Measurements from ENCODE around the gene ZNF699. TPM values are rescaled to one million over a fixed set of nuclear protein-coding genes. Genes with fewer than 3 reads are reported as not detected.
"Not testable (repeated sequence)": the region's sequence is repeated elsewhere in the genome, so short reads cannot be mapped to it uniquely, and the experiment has no call there.

ZNF699 gene
- total RNA-seq = 3.5 TPM
- long read RNA-seq = 0 reads

GRCh38 chr19:9309139-9309973, at the start of gene ZNF699:
Gene ZNF699, minus strand, starts transcription at chr19:9309838. Its CDS starts 4,719 bp downstream, at chr19:9305119.
- DNase-seq (ENCODE audit: missing footprints) = peak; percentile 99
- peak; percentile 98 for ATAC-seq
- intact Hi-C loops (cut with DNase I) = loop anchor here (5.0 kb wide), 1 partner anchor 172 kb away; no protein-coding TSS in a partner anchor

GRCh38 chr19:9354651-9355050, 45.0 kb upstream of the ZNF699 start:
- DNase-seq (ENCODE audit: missing footprints) (no peak), ATAC-seq (no peak)
- intact Hi-C loops (cut with DNase I) = no loop called here

GRCh38 chr19:9353011-9353410, 43.4 kb upstream of the ZNF699 start:
- no peak for ATAC-seq
- no peak for DNase-seq (ENCODE audit: missing footprints)
- intact Hi-C loops (cut with DNase I) = no loop called here

- ATAC-seq = no peak
- DNase-seq (ENCODE audit: missing footprints) = no peak
- intact Hi-C loops (cut with DNase I) = no loop called here
Observed at GRCh38 chr19:9352505-9352904, 42.9 kb upstream of the ZNF699 start.

GRCh38 chr19:9348671-9349070, 39.0 kb upstream of the ZNF699 start:
- ATAC-seq (no peak), DNase-seq (ENCODE audit: missing footprints) (no peak)
- intact Hi-C loops (cut with DNase I) = no loop called here

GRCh38 chr19:9348253-9348652, 38.6 kb upstream of the ZNF699 start:
- no peak for ATAC-seq
- intact Hi-C loops (cut with DNase I) = no loop called here

GRCh38 chr19:9345005-9345404, 35.4 kb upstream of the ZNF699 start:
- no peak for ATAC-seq
- no peak for DNase-seq (ENCODE audit: missing footprints)
- intact Hi-C loops (cut with DNase I) = no loop called here

More at GRCh38 chr19:9348253-9348652, 38.6 kb upstream of the ZNF699 start:
- no peak for DNase-seq (ENCODE audit: missing footprints)

GRCh38 chr19:9342610-9343304, 33.1 kb upstream of the ZNF699 start:
- DNase-seq (ENCODE audit: missing footprints) = no peak
- ATAC-seq = no peak
- intact Hi-C loops (cut with DNase I) = no loop called here

GRCh38 chr19:9329999-9330398, 20.4 kb upstream of the ZNF699 start:
- intact Hi-C loops (cut with DNase I) = loop anchor here (10.0 kb wide), 1 partner anchor 205 kb away; the partner anchor contains the start of gene ZNF426
- DNase-seq (ENCODE audit: missing footprints) = no peak
- no peak for ATAC-seq

- no peak for ATAC-seq
- intact Hi-C loops (cut with DNase I) = loop anchor here (2.0 to 10.0 kb wide), 3 partner anchors 14 to 492 kb away; partner anchors contain the start of genes MBD3L1, ZNF426 and ZNF558
Observed at GRCh38 chr19:9324584-9324962, 14.9 kb upstream of the ZNF699 start.

GRCh38 chr19:9323919-9324583, 14.4 kb upstream of the ZNF699 start, which contains the start of gene ZNF559:
Gene ZNF559, plus strand, starts transcription at chr19:9324179. Its CDS starts 14,371 bp downstream, at chr19:9338550.
- DNase-seq (ENCODE audit: missing footprints) (peak; percentile 95), ATAC-seq (peak; percentile 96)
- intact Hi-C loops (cut with DNase I) = loop anchor here (2.0 to 10.0 kb wide), 3 partner anchors 13 to 492 kb away; partner anchors contain the start of genes MBD3L1, ZNF426 and ZNF558

More at GRCh38 chr19:9324584-9324962, 14.9 kb upstream of the ZNF699 start:
- DNase-seq (ENCODE audit: missing footprints) = no peak

GRCh38 chr19:9323557-9323918, 13.9 kb upstream of the ZNF699 start:
- DNase-seq (ENCODE audit: missing footprints) (peak; percentile 69), ATAC-seq (peak; percentile 78)
- intact Hi-C loops (cut with DNase I) = loop anchor here (5.0 to 10.0 kb wide), 2 partner anchors 211 to 491 kb away; partner anchors contain the start of genes MBD3L1, ZNF426 and ZNF558

GRCh38 chr19:9322201-9322600, 12.6 kb upstream of the ZNF699 start:
- DNase-seq (ENCODE audit: missing footprints); ATAC-seq: not testable (repeated sequence)
- intact Hi-C loops (cut with DNase I) = loop anchor here (5.0 to 10.0 kb wide), 2 partner anchors 213 to 490 kb away; partner anchors contain the start of genes MBD3L1, ZNF426 and ZNF558

- intact Hi-C loops (cut with DNase I) = loop anchor here (5.0 to 10.0 kb wide), 2 partner anchors 213 to 489 kb away; partner anchors contain the start of genes MBD3L1, ZNF426 and ZNF558
- not testable (repeated sequence) for DNase-seq (ENCODE audit: missing footprints); ATAC-seq
Observed at GRCh38 chr19:9321756-9322155, 12.1 kb upstream of the ZNF699 start.

- intact Hi-C loops (cut with DNase I) = loop anchor here (5.0 to 10.0 kb wide), 2 partner anchors 213 to 489 kb away; partner anchors contain the start of genes MBD3L1, ZNF426 and ZNF558
- no peak for DNase-seq (ENCODE audit: missing footprints)
- no peak for ATAC-seq
Observed at GRCh38 chr19:9321338-9321737, 11.7 kb upstream of the ZNF699 start.

- intact Hi-C loops (cut with DNase I) = loop anchor here (2.0 kb wide), 1 partner anchor 121 kb away; the partner anchor contains the start of gene ZNF266
- no peak for ATAC-seq
- no peak for DNase-seq (ENCODE audit: missing footprints)
Observed at GRCh38 chr19:9313756-9314155, 4.1 kb upstream of the ZNF699 start.

GRCh38 chr19:9309974-9310446, 372 bp upstream of the ZNF699 start:
- DNase-seq (ENCODE audit: missing footprints) (peak; percentile 95), ATAC-seq (peak; percentile 94)
- intact Hi-C loops (cut with DNase I) = loop anchor here (2.0 to 5.0 kb wide), 3 partner anchors 15 to 485 kb away; partner anchors contain the start of gene ZNF559

All from Right ventricle myocardium inferior (tissue), 1 donor.